T-helper 22 cell (primary cell): ENCODE data around the gene SAMD10.
A peak's percentile ranks its signal among the peaks of the same experiment; 100 is the strongest.
"Not testable (repeated sequence)": the region's sequence is repeated elsewhere in the genome, so short reads cannot be mapped to it uniquely, and the experiment has no call there.

Experiments used
- DNase-seq: peaks from one replicate; pipeline ENCODE4 v3.0.0-alpha.2; 2020; ENCODE audit warnings: low read depth

The SAMD10 gene

GRCh38 chr20:63968928-63969760 is 10.3 kb downstream of the SAMD10 start:
- DNase-seq: peak; percentile 22

DNA sequence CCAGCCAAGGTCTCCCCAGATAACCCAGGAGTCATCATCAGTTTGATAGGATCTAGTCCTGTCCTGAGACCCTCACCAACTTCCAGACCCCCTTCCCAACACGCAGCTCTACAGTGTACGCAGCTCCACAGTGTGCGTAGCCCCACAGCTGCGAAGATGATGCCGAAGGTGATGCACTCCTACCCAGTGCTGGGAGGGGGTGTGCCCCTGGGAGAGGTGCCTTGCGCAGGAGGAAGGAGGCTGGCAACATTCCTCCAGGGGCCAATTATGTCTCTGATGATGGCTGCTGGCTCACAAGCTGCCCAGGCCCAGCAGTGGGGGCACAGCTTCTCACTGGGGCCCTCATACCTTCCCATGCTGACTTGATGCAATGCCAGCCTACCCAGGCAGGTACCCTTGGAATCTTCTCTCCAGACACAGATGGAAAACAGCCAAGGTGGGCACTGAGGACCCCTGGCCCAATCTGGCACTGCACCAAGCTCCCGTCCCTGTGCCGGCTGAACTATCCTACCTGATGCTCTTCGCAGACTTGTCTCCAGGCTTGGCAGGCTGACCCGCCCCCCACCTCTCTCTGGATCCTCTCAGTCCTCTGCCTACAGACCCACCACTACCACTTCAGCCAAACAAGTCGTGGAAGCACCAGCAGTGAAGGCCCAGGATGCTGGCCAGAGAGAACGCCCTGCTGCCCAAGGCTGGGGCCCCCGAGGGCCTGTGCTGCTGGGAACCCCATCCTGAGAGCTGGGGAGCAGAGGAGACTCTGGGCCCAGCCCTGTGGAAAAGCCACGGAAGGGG is 11.1 kb downstream of the SAMD10 start:
- no peak for DNase-seq

DNA sequence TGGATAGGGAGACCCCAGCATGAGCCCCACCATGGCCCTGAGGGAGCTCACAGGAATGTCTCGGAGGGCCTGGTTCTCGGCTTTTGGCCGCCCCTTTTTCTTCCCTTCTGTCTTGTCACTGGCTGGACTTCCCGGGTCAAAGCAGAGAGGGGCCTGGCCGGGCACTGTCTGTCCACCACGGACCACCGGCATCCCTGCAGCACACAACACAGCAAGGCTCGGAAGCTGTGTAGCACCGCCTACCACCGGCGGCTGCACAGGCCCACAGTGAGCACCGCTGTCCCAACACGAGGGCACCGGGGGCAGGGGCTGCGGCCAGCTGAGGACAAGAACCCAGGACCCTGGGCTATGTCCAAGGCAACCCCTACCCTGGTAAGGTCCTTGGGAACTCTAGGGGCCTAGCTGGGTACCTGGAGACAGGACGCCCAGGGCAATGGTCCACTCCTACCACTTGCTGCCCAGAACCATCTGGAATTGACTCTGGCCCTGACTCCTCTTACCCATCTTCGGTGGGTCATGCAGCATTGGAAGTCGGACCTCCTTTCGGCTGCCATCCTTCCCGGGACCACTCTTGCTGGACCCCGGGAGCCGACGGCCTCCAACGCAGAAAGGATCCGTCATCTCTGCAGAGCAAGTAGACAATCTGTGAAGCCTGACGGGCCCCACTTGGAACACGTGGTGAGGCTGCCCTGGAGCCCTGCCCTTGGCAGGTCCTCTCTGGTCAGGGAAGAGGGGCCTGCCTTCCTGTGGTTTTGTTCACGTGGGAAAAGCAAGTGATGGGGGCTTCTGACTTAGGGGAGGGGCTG is 11.9 kb downstream of the SAMD10 start:
- no peak for DNase-seq

DNA sequence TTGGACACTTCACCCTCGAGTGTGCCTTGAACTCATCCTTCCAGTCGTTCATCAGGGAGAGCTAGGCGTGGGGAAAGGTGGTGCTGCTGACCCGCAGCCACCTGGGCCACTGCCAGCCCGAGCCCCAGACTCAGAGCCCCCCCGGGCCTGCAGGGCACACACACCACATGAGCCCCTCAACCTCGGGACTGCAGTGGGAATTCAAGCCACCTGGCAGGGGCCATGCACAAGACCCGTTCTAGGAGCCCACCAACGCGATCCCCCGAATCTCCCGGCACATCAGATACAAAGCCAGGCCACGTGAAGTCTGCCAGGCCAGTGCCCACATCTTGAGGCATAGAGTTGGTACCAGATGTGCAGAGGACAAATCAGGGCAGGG is 12.5 kb downstream of the SAMD10 start:
- no peak for DNase-seq

DNA sequence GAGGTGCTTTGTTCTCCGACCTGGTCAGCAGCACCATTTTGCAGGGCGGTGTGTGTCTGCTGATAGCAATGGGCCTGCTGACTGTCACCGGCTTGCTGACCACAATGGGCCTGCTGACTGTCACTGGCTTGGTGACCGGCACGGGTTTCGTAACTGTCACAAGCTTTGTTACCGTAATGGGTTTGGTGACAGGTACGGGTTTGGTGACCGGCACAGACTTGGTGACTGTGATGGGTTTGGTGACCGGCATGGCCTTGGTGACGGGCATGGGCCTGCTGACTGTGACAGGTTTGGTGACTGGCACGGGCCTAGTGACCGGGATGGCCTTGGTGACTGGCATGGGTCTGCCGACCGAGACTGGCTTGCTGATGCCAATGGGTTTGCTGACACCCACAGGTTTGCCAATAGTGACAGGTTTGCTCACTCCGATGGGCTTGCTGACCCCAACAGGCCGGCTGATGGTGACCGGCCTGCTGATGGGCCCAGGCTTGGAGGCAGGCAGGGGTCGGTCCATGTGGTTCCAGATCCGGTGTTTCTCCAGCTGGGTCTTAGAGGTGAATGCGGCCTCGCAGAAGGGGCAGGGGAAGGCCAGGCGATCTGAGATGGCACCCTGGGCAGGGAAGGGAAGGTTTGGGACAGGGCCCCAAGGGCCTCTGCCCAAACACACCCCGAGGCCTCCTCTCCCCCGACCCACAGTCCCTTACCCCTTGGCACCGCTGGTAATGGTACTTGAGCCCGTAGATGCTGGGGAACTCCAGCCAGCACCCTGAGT is 13.1 kb downstream of the SAMD10 start:
- no peak for DNase-seq

GRCh38 chr20:63964412-63964811 is 15.0 kb downstream of the SAMD10 start:
- DNase-seq: no peak

DNA sequence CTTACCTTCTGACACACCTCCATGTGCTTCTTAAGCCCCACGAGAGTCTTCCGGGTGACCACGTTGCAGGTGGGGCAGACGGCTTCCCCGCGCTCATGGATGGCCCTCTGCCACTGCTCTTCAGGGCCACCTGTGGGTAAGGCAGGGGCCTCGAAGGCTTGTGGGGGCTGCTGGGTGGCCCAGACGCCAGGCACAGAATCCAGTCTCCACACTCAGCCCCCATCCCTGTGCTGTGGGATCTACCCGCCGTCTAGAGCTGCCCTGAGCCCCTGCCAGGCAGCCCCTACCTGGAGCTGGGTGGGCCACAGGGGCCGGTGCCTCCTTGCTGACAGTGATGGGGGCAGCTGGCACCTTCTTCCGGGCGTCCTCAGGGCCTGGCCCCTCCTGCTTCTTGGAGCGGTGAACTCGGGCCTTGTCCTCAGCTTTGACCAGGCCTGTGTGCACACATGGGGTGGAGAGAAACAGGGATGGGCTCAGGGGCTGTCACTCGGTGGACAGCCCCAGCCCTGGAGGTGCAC is 15.6 kb downstream of the SAMD10 start:
- no peak for DNase-seq

GRCh38 chr20:63963348-63963741 is 16.1 kb downstream of the SAMD10 start:
- no peak for DNase-seq

- no peak for DNase-seq
Measured at GRCh38 chr20:63962426-63963347, 16.8 kb downstream of the SAMD10 start.

GRCh38 chr20:63961664-63962425 is 17.6 kb downstream of the SAMD10 start:
- no peak for DNase-seq

GRCh38 chr20:63960654-63961621 is 18.5 kb downstream of the SAMD10 start:
- not testable (repeated sequence) for DNase-seq

DNA sequence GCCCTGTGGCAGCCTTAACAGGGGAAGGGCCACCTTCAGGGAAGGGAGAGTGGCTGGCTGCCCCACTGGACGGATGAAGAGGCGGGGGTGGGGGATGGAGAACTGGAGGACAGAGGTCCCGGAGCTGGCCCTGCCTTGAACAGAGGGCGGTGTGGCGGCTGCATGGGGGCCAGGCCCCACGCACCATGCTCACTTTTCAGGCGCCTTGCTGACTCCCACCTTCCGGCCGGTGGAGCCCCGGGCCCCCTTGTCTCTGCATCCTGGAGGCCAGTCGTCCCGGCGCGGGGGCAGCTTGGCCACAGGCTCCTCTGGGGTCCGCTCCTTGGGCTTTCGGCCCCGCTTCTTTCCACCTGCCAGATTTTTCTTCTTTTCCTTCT is 19.8 kb downstream of the SAMD10 start:
- no peak for DNase-seq

- DNase-seq: no peak
Measured at GRCh38 chr20:63958964-63959698, 20.3 kb downstream of the SAMD10 start.

- DNase-seq: no peak
Measured at GRCh38 chr20:63958471-63958870, 21.0 kb downstream of the SAMD10 start.

DNA sequence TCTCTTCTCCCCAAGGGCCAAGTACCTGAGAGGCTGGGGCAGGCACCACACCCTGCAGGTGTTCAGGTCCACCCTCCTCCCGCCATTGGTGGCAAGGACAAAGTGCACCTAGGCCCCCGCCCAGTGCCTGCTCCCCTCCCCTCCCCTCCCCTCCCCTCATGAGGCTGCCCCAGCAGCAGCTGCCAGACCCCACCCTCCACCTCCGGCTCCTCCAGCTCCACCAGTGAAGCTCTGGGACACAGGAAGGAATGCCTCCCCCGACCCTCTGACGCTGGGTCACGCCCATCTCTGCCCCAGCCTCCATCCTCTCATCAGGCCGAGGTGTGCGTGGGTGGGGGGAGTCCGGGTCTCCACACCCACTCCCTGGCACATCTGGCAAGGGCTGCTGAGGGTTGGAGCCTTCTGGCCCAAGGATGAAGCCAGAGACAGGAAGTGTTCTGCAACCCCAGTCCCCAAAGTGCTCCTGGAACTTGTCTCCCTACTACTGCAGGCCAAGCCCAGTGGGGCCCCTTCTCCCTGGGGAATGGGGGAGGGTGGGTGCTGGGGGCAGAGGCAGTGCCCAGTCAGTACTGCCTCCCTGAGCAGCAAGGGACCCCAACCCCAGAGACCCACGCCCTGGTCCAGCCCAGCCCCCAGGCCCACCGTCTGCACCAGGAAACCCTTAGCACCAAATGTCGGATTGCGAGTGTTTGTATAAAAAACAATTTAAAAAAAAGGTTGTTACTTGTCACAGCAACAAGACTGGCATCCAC is 21.6 kb downstream of the SAMD10 start:
- no peak for DNase-seq

DNA sequence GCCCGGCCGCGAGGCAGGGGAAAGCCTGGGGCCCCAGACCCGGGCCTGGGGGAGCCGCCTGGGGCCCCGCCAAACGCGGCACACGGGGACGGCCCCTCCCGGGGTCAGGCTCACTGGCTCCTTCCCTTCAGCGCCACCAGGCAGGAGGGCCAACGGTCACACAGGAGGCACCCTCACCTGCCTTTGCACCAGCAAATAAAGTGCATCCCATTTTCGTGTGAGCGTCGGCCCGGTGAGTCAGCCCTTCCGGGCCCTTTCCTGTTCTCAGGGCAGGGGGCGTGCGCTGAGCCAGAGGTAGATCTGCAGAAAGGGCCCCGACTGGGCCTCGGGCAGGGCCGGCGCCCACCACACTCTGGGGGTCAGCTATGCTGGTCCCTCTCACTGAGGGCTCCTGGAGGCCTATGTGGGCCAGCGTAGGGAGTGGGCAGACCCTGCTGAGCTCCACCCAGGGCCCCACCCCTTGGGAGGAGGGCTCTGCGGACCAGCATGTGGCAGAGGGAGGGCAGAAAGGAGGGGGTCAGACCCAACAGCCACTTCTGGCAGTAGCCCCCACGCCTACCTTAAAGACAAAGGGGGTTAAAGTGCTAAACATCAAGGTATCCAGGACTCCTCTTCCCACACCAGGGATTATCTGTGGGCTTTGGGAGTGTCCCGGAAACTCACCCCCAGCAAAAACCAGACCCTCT is 22.3 kb downstream of the SAMD10 start:
- peak; percentile 62 for DNase-seq

- no peak for DNase-seq
Measured at GRCh38 chr20:63956664-63957003, 22.8 kb downstream of the SAMD10 start.
